ENCODE data around the gene GGACT. TPM values are rescaled to one million over a fixed set of nuclear protein-coding genes. Genes with fewer than 3 reads are reported as not detected.
"Not testable (repeated sequence)": the region's sequence is repeated elsewhere in the genome, so short reads cannot be mapped to it uniquely, and the experiment has no call there.

Gene GGACT
- total RNA-seq, 1 experiment from 2014 or later, result 3.3 TPM

- no peak for DNase-seq (ENCODE audit: extremely low read depth, low read depth)
Observed at GRCh38 chr13:100533588-100534041, 55.0 kb downstream of the GGACT start.

DNA sequence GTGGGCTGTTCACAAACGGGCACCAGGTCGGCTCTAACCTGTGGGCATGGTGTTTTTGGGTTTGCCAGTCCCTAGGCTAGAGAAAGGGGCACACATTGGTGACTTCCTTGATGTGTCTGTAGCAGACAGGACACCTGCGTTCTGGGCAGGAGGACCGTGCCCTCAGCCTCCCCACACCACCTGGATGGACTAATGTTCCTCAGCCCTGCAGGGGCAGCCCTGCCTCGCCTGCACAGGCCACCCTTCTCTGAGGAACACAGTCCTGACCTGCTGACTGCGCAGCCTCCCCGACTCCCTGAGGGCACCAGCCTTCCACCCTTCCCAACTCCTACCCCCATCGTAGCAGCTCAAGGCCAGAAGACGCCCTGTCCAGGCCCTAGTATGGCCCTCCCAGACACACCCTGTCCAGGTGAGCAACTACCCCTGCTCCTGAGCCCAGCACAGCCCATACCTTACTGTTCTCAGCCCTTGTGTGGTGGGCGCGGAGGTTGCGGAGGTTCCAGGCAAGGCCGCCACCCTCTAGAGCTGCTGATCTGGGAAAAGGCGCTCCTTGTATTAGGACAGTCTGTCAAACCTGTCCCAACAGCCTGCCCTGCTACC, 55.7 kb downstream of the GGACT start:
- no peak for DNase-seq (ENCODE audit: extremely low read depth, low read depth)

DNA sequence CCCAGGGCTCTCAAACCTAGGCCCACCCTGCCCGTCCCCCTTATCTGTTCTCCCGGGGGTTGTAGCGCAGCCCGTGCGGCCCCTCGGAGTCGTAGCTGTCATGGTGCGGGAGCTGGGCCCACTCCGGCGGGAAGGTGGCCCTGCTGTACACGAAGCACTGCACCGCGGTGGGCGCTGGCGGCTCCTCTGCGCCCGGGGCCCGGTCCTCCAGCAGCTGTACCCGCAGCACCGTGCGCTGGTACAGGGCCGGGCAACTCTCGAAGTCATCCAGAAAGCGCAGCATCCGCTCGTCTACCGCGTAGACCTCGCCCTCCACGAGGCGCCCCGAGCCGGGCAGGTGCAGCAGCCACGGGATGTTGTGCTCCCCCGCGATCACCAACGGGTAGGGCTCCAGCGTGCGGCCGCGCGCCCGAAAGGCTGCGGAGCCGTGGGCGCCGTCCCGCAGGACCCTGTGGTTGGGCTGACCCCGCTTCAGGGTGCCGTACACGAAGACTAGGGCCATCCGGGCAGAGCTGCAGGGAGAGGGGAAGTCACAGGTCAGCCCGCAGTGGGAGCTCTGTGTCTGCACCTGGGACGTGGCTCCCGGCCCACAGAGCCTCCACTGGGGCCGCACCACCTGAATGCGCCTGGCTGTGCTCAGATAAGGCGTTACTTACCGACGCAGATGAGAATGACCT, 56.4 kb downstream of the GGACT start:
- DNase-seq (ENCODE audit: extremely low read depth, low read depth), result no peak

GRCh38 chr13:100530671-100531213, 57.8 kb downstream of the GGACT start:
- DNase-seq (ENCODE audit: extremely low read depth, low read depth), result no peak

DNA sequence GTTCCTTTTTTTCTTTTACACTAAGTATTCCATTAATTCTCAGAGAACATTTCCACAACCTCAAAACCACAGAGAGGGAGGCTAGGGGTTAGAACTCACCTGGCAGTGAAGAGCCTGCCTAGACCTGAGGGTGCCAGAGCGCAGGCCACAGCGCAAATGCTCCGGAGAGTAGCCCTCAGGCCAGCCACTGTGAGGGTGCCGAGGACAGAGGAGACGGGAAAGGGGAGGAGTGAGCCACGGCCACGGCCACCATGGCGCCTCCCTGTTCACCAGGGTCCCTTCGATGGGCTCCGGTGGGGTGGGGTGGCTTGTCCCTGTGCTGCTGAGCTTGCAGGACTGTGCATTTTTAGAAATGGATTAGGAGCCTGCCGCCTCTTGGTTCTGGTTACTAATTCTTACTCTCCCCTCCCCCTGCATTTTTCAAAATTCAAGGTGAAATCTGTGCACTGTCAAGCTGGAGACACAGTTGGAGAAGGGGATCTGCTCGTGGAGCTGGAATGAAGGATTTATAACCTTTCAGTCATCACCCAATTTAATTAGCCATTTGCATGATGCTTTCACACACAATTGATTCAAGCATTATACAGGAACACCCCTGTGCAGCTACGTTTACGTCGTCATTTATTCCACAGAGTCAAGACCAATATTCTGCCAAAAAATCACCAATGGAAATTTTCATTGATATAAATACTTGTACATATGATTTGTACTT, 58.8 kb downstream of the GGACT start:
- DNase-seq (ENCODE audit: extremely low read depth, low read depth), result no peak

DNA sequence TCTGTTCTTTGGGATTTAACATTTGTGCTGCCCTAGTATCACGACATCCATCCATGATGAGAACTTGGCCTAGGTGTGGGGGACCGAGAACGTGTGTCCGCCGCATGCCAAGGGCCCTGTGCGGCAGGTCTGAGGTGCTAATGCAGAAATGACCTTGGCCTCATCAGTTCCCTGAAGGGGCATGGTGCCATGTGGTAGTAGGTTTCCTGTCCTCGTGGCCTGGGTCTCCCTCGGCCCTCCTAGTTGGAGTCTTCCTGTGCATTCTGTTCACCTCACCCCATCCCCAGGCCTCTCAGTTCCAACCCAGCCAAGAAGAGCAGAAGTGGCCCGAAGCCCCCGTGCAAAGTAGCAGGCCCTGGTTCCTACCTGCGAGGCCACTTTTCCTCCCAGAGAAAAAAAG, 59.8 kb downstream of the GGACT start:
- DNase-seq (ENCODE audit: extremely low read depth, low read depth), result no peak

- no peak for DNase-seq (ENCODE audit: extremely low read depth, low read depth)
Observed at GRCh38 chr13:100528353-100528752, 60.2 kb downstream of the GGACT start.

DNA sequence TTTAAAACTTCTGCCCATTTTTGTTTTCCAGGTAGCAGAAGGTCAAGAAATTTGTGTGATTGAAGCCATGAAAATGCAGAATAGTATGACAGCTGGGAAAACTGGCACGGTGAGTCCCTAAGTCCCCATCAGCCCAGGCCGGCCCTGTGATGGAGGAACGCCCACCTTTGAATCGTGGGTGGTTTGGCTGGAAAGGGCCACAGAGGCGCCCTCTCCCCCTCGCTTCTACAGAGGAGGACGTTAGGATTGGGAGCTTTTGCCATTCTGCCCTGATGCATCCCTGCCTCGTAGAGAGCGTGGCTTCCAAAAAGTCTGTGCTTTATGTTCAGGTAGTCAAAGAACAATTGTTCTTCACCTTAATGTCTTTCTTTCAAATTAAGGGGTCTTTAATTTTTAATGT, 60.9 kb downstream of the GGACT start:
- DNase-seq (ENCODE audit: extremely low read depth, low read depth), result no peak

- no peak for DNase-seq (ENCODE audit: extremely low read depth, low read depth)
Observed at GRCh38 chr13:100526318-100527000, 62.1 kb downstream of the GGACT start.

- no peak for DNase-seq (ENCODE audit: extremely low read depth, low read depth)
Observed at GRCh38 chr13:100525453-100526317, 62.9 kb downstream of the GGACT start.

- DNase-seq (ENCODE audit: extremely low read depth, low read depth), result not testable (repeated sequence)
Observed at GRCh38 chr13:100524688-100525087, 63.9 kb downstream of the GGACT start.

- DNase-seq (ENCODE audit: extremely low read depth, low read depth), result no peak
Observed at GRCh38 chr13:100523981-100524386, 64.6 kb downstream of the GGACT start.

- no peak for DNase-seq (ENCODE audit: extremely low read depth, low read depth)
Observed at GRCh38 chr13:100523411-100523810, 65.2 kb downstream of the GGACT start.

DNA sequence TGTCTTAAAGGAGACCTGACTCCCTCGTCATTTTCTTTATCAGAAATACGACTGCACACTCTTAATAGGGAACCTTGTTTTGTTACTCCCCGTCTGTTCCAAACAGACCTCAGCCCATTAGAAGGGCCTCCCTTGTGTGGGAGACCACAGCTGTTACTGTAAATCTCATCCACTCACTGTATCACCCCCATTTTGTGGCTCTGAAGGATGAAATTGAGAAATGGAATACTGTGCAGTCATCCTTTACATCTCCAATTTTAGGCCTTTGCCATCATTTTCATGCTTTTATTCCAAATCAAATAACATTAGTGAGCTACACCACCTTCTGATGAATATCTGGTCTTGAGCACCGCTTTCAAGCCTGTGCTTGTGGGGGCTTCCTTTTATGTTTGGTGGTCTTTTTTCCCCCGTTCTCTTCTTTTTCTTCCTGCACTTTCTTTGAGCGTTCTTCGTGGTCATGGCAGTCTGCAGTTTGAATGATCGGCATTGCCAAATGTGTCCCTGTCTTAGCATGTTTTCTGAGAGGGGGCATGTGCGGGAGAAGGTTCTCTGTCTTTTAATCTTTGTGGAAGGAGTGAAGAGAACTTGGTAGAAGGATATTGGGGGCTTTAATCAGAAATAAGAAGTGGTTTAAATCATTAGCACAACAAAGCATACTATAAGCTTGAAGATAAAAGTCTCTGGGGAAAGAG, 65.8 kb downstream of the GGACT start:
- no peak for DNase-seq (ENCODE audit: extremely low read depth, low read depth)

DNA sequence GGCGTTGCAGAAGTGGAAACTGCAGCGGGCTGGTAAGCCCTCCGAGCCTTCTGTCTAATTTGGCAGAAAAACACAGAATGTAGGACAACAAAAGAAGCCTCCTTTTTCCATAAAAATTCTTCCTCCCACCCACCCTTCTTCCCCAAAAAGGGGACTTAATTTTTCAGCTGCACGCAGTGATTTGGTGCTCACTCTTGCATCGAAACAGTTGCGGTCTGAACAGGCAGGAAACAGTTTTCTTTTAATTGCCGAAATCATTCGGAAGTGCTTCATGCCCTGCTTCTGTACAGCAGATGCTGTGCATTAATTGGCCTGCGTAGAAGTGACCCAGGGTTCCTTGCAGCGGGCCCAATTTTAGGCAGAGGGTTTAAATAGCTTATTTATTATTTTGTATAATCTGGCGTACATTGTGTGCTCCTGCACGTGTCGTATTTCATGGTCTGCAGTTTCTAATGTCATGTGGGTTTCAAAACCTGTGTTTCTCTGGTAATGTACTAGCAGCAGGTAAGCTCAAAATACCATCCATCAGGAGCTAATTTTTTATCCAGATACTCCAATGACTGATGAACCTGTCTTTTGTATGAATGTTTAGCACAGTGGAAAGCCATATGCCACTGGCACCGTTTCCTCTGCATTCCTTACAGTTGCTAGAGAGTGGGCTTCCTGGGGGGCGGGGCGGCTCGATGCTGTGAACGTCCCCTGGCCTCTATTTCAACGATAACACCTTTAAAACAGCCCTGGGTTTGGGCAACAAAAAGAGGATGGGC, 66.6 kb downstream of the GGACT start:
- no peak for DNase-seq (ENCODE audit: extremely low read depth, low read depth)

DNA sequence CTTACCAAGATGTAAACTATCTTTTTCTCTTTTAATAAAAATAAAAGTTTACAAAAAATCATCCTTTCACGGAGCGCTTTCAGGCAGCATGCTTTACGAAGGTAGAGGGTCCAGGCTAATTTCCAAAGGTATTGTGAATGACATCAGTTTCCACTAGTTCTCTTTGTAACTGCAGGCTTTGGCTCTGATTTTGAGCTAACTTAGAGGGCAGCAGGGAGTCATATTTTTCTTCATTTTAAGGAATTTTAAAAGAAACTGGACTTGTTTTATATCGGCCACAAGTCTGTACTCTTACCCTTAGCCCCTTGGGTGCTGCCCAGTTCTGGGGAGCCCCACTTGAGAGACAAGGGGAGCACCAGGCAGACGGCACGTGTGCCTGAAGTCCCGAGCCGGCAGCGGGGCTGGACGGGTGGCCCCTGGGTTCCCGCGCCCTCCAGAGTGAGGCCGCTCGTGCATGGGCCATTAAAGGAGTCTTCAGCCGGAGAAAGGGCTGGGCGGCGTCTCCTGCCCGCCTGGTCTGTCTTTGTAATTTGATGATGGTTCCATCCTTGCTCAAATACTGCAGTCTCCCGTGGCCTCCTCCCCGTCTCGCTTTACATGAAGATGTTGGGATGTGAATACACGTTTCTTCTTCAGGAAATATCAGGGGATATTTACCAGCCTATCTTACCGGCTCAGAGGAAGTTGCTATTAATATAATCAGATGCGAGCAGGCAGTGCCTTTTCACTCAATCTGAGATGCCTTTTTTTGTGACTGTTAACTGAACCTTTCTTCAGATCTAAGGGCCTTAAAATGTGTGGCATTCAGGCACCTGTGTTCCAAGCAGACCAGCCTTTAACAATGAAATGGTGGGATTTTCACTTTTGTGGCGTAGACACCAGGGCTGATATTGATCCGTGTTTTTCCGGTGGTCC, 67.4 kb downstream of the GGACT start:
- DNase-seq (ENCODE audit: extremely low read depth, low read depth), result no peak

- no peak for DNase-seq (ENCODE audit: extremely low read depth, low read depth)
Observed at GRCh38 chr13:100519626-100520025, 69.0 kb downstream of the GGACT start.

Measured in NCI-H460 (cell line).